Activated CD4-positive, alpha-beta T cell treated with anti-CD3 and anti-CD28 coated beads, Interleukin-2, amount 10 ng/mL, durations not matched to agents 24 days and 14 days (primary cell): ENCODE results near the gene SAPCD2. TPM values are rescaled to one million over a fixed set of nuclear protein-coding genes. Genes with fewer than 3 reads are reported as not detected.

Experiments used
- DNase-seq: peaks from one replicate; pipeline ENCODE4 v3.0.0; 2022
- H3K27ac Mint-ChIP-seq: one replicate; pipeline ENCODE4 v1.8.0; 2022; ENCODE audit warnings: mild to moderate bottlenecking, mixed read lengths
- H3K27me3 Mint-ChIP-seq: one replicate; pipeline ENCODE4 v1.8.0; 2022; ENCODE audit warnings: mixed read lengths
- H3K36me3 Mint-ChIP-seq: one replicate; pipeline ENCODE4 v1.8.0; 2022; ENCODE audit warnings: low read depth, mild to moderate bottlenecking, mixed read lengths
- H3K4me1 Mint-ChIP-seq: one replicate; pipeline ENCODE4 v1.8.0; 2021; ENCODE audit warnings: mixed read lengths
- H3K4me3 Mint-ChIP-seq: one replicate; pipeline ENCODE4 v1.8.0; 2022; ENCODE audit warnings: mild to moderate bottlenecking, moderate library complexity, mixed read lengths
- H3K9me3 Mint-ChIP-seq: one replicate; pipeline ENCODE4 v1.8.0; 2021; ENCODE audit warnings: mixed read lengths
- intact Hi-C: fragments of 100-400 bp; cut with micrococcal nuclease; formaldehyde crosslinking; loops from one replicate; pipeline ENCODE4 v1.15.1; 2023
- total RNA-seq: library from RNA; stranded (reverse); gene quantifications from 2 replicates; pipeline ENCODE4 v1.2.3, GENCODE V29; 2022

SAPCD2 gene
- total RNA-seq, 1 donor from 2014 or later, result 22.8 TPM

GRCh38 chr9:137026828-137027227 lies 43.5 kb downstream of the SAPCD2 start:
- H3K9me3 Mint-ChIP-seq, result no peaks in the 10 kb centered on the region
- peak; percentile 65 for DNase-seq
- H3K4me1 Mint-ChIP-seq, result peaks cover 29% of the 10 kb centered on the region
- intact Hi-C loops, result no loop called here
- no peaks in the 10 kb centered on the region for H3K36me3 Mint-ChIP-seq
- peak overlapping the region; percentile 78 for H3K27ac Mint-ChIP-seq
- peaks cover 2% of the 10 kb centered on the region for H3K27me3 Mint-ChIP-seq
- H3K4me3 Mint-ChIP-seq, result peak overlapping the region; percentile 81

DNA sequence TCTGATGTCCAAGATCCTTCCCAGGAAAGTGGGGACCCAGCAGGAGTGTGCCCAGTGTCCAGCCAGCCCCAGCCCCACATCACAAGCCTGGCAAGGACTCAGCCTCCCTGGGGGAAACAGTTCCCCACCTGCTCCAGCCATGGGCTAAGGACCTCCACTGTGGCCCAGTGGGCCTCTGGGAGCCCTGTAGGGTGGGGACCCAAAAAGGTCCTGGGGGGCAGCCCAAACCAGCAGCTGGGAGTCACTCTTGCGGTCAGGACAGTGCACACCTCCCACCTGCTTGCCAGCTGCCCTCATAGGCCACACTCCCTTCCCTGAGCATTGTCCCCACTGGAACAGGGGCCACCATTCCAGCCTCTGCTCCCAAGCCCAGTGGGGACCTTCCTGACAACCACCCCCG lies 44.0 kb downstream of the SAPCD2 start:
- intact Hi-C loops, result no loop called here

GRCh38 chr9:137025517-137025966 lies 44.8 kb downstream of the SAPCD2 start:
- H3K27me3 Mint-ChIP-seq, result peaks cover 2% of the 10 kb centered on the region
- H3K4me3 Mint-ChIP-seq, result no peak overlapping the region
- no peaks in the 10 kb centered on the region for H3K9me3 Mint-ChIP-seq
- intact Hi-C loops, result no loop called here
- no peaks in the 10 kb centered on the region for H3K36me3 Mint-ChIP-seq
- no peak overlapping the region for H3K27ac Mint-ChIP-seq
- no peak for DNase-seq
- peaks cover 23% of the 10 kb centered on the region for H3K4me1 Mint-ChIP-seq

More for the DNA sequence above, 44.0 kb downstream of the SAPCD2 start:
- H3K9me3 Mint-ChIP-seq, result no peaks in the 10 kb centered on the region
- H3K27ac Mint-ChIP-seq, result no peak overlapping the region
- peaks cover 2% of the 10 kb centered on the region for H3K27me3 Mint-ChIP-seq
- DNase-seq, result no peak
- H3K4me3 Mint-ChIP-seq, result no peak overlapping the region
- no peaks in the 10 kb centered on the region for H3K36me3 Mint-ChIP-seq
- H3K4me1 Mint-ChIP-seq, result peaks cover 27% of the 10 kb centered on the region

- DNase-seq, result no peak
- Mint-ChIP-seq H3K4me1 (peaks cover 9% of the 10 kb centered on the region), H3K36me3 (no peaks in the 10 kb centered on the region), H3K27ac (no peak overlapping the region), H3K27me3 (peaks cover 2% of the 10 kb centered on the region), H3K9me3 (no peaks in the 10 kb centered on the region), H3K4me3 (no peak overlapping the region)
- intact Hi-C loops, result no loop called here
These were observed 46.8 kb downstream of the SAPCD2 start for GRCh38 chr9:137023583-137023991.

DNA sequence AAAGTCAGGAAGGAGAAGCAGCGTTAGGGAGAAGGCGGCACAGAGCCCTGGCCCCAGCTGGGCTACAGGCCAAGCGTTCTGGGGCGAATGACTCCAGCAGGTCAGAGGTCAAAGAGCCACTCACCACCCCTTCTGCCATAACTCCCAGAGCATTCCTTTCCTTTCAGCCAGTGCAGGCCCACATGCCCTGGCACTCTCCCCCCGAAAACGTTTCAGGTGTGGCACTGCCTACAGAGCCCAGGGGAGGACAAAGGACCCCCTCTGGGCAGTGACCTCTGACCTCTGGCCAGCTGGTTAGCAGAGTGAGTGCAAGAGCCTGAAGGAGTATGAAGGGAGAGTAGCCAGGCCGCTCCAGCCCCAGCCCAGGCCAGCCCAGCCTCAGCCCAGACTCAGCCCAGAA lies 47.2 kb downstream of the SAPCD2 start:
- no peak overlapping the region for H3K4me3 Mint-ChIP-seq
- no peaks in the 10 kb centered on the region for H3K9me3 Mint-ChIP-seq
- H3K4me1 Mint-ChIP-seq, result peaks cover 9% of the 10 kb centered on the region
- peaks cover 2% of the 10 kb centered on the region for H3K27me3 Mint-ChIP-seq
- intact Hi-C loops, result no loop called here
- no peak for DNase-seq
- H3K27ac Mint-ChIP-seq, result no peak overlapping the region
- no peaks in the 10 kb centered on the region for H3K36me3 Mint-ChIP-seq

- intact Hi-C loops, result loop anchor here (1.0 kb wide), 1 partner anchor 30 kb away; the partner anchor contains the start of gene PAXX
- Mint-ChIP-seq H3K27me3 (peaks cover 2% of the 10 kb centered on the region), H3K9me3 (no peaks in the 10 kb centered on the region), H3K4me3 (no peak overlapping the region), H3K36me3 (no peaks in the 10 kb centered on the region), H3K27ac (no peak overlapping the region), H3K4me1 (peaks cover 9% of the 10 kb centered on the region)
- DNase-seq, result no peak
These were observed 47.7 kb downstream of the SAPCD2 start for GRCh38 chr9:137022662-137023008.

DNA sequence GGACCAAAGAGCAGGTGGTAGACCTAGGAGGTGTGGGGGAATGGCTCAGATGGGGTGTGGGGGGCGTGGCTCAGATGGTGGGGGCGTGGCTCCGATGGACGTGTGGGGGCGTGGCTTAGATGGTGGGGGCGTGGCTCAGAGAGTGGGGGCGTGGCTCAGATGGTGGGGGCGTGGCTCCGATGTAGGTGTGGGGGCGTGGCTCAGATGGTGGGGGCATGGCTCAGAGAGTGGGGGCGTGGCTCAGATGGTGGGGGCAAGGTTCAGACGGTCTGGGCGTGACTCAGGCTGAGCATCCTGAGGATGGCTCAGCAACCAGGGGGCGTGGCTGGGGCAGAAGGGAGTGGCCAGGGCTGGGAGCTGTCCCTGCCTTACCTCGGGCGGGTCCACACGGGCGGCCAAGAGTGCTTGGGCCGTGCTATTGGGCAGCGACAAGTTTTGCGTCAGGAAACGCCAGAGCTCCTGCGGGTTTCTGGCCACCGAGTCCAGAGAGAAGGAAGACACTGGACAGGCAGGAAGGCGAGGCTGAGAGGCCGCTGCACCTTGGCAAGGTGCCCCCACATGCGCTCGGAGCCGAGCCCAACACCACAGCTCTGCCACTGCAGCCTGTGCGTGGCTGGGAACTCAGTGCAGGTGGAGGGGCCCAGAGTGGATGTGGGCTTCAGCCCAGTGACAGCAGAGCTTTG lies 48.2 kb downstream of the SAPCD2 start:
- no peak overlapping the region for H3K4me3 Mint-ChIP-seq
- intact Hi-C loops, result loop anchor here (1.0 kb wide), 1 partner anchor 30 kb away; the partner anchor contains the start of gene PAXX

GRCh38 chr9:137021568-137021978 lies 48.8 kb downstream of the SAPCD2 start:
- Mint-ChIP-seq H3K9me3 (no peaks in the 10 kb centered on the region), H3K27ac (no peak overlapping the region), H3K27me3 (no peaks in the 10 kb centered on the region), H3K4me1 (peaks cover 4% of the 10 kb centered on the region), H3K36me3 (no peaks in the 10 kb centered on the region), H3K4me3 (no peak overlapping the region)
- DNase-seq, result no peak
- intact Hi-C loops, result no loop called here

More for the DNA sequence above, 48.2 kb downstream of the SAPCD2 start:
- Mint-ChIP-seq H3K27ac (no peak overlapping the region), H3K9me3 (no peaks in the 10 kb centered on the region), H3K4me1 (peaks cover 6% of the 10 kb centered on the region), H3K36me3 (no peaks in the 10 kb centered on the region), H3K27me3 (no peaks in the 10 kb centered on the region)
- peak; percentile 91 for DNase-seq

DNA sequence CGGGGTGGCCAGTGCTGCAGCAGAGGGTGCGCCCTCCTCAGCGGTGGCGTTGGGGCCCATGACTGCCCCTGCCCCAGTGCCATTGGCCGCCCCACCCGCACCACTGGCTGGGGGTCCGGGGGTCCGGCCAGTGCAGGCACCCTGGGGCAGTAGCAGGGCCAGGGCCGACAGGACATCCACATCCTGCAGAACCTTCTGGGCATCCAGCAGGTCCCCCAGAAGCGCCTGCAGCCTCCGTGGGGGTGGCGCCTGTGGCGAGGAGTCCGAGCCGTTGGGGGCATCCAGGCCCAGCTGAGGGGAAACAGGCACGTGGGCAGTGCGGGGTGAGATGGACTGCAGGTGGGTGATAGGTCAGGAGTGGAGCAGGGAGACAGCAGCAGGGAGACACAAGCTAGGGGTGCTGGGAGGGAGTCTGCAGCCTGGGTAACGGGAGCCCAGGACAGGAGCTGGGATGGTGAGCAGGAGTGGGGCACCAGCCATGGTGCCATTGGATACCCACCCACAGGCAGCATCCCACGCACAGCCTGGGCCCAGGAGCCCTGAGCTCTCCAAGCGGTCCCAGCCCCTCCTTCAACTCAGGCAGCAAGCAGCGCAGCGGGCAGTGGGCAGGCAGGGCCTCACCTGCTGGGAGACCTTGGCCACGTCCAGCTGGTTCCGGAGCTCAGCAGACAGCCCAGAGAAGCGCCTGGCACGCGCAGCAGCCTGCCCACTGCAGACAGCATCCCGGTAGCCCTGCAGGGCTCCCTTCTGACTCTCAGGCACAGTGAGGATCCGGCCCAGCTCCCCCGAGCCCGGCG lies 49.4 kb downstream of the SAPCD2 start:
- intact Hi-C loops, result no loop called here
- H3K27me3 Mint-ChIP-seq, result no peaks in the 10 kb centered on the region
- peaks cover 3% of the 10 kb centered on the region for H3K4me1 Mint-ChIP-seq
- H3K4me3 Mint-ChIP-seq, result no peak overlapping the region
- no peak overlapping the region for H3K27ac Mint-ChIP-seq
- H3K36me3 Mint-ChIP-seq, result no peaks in the 10 kb centered on the region
- H3K9me3 Mint-ChIP-seq, result no peaks in the 10 kb centered on the region
- DNase-seq, result no peak

DNA sequence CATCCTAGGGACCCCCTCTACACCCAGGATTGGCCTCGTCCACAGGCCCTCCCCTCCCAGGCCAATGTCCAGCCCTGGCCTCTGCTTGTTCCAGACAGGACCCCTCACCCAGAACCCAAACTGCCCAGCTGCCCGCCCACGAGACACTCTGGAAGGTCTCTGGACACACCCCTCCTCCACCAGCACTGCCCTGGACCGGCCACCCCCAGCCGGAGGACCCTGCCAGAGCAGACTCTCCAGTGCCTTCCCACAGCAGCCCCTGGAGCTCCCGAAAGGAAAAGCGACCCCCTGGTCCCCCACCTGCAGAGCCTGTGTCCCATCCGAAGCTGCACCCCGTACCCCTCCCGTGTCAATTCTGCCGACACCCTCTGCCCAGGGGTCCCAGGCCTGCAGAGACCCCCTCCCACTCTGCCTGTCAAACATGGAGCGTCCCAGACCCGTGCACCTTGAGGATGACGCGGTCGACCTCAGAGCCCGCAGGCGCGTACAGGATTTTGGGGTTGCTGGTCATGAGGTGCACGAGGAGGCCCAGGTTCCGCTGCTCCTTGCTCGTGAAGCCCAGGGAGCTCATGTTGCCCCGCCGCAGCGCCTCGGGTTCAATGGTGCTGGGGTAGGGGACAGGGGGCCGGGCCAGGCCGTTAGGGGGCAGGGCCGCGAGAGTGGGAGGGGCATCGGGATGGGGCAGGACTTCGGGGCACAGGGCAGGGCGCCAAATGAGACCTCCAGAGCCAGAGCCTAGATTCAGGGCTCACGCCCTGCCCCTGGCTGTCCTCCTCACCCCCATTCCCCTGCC lies 50.3 kb downstream of the SAPCD2 start:
- no peaks in the 10 kb centered on the region for H3K27me3 Mint-ChIP-seq
- no peaks in the 10 kb centered on the region for H3K9me3 Mint-ChIP-seq
- H3K36me3 Mint-ChIP-seq, result no peaks in the 10 kb centered on the region
- peaks cover 3% of the 10 kb centered on the region for H3K4me1 Mint-ChIP-seq
- intact Hi-C loops, result no loop called here
- H3K27ac Mint-ChIP-seq, result no peak overlapping the region
- no peak overlapping the region for H3K4me3 Mint-ChIP-seq
- DNase-seq, result no peak

- H3K36me3 Mint-ChIP-seq, result no peaks in the 10 kb centered on the region
- DNase-seq, result no peak
- no peak overlapping the region for H3K27ac Mint-ChIP-seq
- peaks cover 3% of the 10 kb centered on the region for H3K4me1 Mint-ChIP-seq
- no peak overlapping the region for H3K4me3 Mint-ChIP-seq
- no peaks in the 10 kb centered on the region for H3K27me3 Mint-ChIP-seq
- H3K9me3 Mint-ChIP-seq, result no peaks in the 10 kb centered on the region
- intact Hi-C loops, result no loop called here
These were observed 51.4 kb downstream of the SAPCD2 start for GRCh38 chr9:137018761-137019559.

DNA sequence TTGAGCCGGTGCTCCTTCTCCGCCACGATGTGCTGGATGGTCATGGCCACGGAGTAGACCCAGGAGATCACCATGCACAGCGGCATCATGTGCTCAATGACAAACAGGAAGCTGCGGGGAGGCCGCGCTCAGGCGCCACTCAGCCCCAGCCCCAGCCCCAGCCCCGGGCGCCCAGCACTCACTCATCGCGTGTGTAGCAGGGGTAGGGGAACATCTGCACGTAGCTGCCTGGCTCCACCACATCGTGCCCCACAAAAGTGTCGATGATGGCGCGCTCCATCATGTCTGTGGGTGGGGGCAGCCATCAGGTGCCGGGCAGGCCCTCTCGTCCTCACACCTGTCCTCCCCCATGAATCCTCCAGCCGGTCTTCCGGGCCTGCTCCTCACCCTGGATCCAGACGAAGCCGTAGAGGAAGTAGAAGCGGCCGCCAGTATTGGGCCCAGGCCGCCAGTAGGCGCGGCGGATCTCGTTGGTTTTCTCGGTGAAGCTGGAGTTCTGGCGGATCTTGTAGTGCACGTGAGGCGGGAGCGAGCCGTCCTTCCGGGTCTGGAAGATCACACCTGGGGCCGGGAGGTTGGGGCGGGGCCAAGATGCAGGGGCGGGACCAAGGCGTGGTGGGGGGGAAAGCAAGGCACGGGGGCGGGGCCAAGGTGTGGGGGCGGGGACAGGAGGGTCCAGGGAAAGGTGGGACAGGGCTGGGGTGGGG lies 52.4 kb downstream of the SAPCD2 start:
- Mint-ChIP-seq H3K4me3 (no peak overlapping the region), H3K36me3 (no peaks in the 10 kb centered on the region), H3K27me3 (no peaks in the 10 kb centered on the region), H3K27ac (no peak overlapping the region), H3K9me3 (no peaks in the 10 kb centered on the region), H3K4me1 (peaks cover 3% of the 10 kb centered on the region)
- intact Hi-C loops, result no loop called here
- no peak for DNase-seq

DNA sequence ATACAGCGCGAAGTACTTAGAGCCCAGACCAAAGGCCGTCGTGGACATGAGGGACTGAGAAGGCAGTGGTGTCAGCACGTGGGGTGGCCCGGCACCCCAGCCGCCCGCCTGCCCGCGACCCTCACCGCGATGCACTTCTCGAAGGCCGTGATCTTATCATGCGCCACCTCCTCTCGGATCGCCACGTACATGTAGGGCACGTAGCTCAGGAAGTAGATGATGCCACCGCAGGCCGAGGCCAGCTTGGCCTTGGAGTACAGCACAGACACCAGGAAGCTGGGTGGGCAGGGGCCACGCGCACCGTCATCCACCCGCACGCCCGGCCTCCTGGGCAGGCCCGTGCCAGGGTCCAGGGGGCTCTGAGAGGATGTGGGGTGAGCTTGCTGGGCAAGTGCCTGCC lies 53.3 kb downstream of the SAPCD2 start:
- Mint-ChIP-seq H3K9me3 (no peaks in the 10 kb centered on the region), H3K4me1 (peaks cover 1% of the 10 kb centered on the region), H3K27ac (no peak overlapping the region), H3K27me3 (no peaks in the 10 kb centered on the region), H3K36me3 (no peaks in the 10 kb centered on the region), H3K4me3 (no peak overlapping the region)
- intact Hi-C loops, result no loop called here
- DNase-seq, result no peak
